Measurements from ENCODE around the gene ANKRD10.

ANKRD10 gene

DNA sequence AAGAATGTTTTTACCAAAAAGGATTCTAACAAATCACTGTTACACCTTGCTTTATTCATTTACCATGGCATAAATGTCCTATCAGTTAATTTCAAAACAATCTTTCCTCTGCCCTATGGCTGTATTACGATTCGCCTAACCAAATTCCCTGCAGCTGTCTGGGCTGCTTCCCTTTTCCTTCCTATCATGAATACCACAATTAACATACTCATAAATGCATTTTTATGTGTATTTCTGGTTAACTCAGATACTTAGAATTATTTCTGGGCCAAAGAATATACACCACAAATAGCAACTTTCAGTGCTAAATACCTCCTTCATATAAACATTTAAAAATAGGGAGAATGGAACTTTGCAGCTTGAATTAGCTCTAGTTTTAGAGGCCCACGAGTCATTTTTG, 30.4 kb downstream of the ANKRD10 start:
- Histone ChIP-seq H3K36me3 (ENCODE audit: control insufficient read depth, insufficient read depth, low read length) (peaks cover under 1% of the 10 kb centered on the region; the same call in 1 of the 2 replicates), H3K27me3 (replicated peaks; ENCODE audit: control insufficient read depth, insufficient read depth, low read length) (no peaks in the 10 kb centered on the region), H3K4me3 (replicated peaks; ENCODE audit: low read depth, low read length) (no peak overlapping the region)
- TF ChIP-seq CTCF (IDR thresholded peaks at IDR 0.05; ENCODE audit: insufficient read depth, low read length, poor library complexity, severe bottlenecking): no peak
- no peak for DNase-seq (ENCODE audit: extremely low read depth, insufficient read length)

DNA sequence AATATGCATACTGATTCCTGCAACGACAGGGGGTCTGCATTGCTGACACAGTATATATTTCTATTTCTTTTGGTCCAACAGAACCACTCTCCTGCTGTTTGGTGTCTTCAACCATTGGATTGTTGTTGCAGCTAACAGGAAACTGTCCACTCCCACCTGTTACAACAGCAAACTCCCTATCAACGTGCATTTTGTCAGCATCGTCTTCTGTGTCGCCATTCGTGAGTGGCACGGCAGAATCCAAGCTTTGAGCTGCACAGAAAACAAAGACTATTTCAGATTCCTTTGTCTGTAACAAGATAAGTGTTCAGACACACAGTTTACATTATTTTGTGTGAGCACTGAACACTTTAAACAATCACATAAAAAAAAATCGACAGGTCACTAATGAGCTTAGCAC, 31.3 kb downstream of the ANKRD10 start:
- no peak for DNase-seq (ENCODE audit: extremely low read depth, insufficient read length)
- H3K27me3 ChIP-seq (replicated peaks; ENCODE audit: control insufficient read depth, insufficient read depth, low read length): no peaks in the 10 kb centered on the region
- TF ChIP-seq CTCF (IDR thresholded peaks at IDR 0.05; ENCODE audit: insufficient read depth, low read length, poor library complexity, severe bottlenecking): no peak
- H3K36me3 ChIP-seq (ENCODE audit: control insufficient read depth, insufficient read depth, low read length): peaks cover 2% of the 10 kb centered on the region; the same call in 1 of the 2 replicates
- no peak overlapping the region for H3K4me3 ChIP-seq (replicated peaks; ENCODE audit: low read depth, low read length)

GRCh38 chr13:110882972-110883371, 31.9 kb downstream of the ANKRD10 start:
- no peak for TF ChIP-seq CTCF (IDR thresholded peaks at IDR 0.05; ENCODE audit: insufficient read depth, low read length, poor library complexity, severe bottlenecking)
- H3K36me3 ChIP-seq (ENCODE audit: control insufficient read depth, insufficient read depth, low read length): peaks cover 2% of the 10 kb centered on the region; the same call in 1 of the 2 replicates
- H3K4me3 ChIP-seq (replicated peaks; ENCODE audit: low read depth, low read length): no peak overlapping the region
- no peak for DNase-seq (ENCODE audit: extremely low read depth, insufficient read length)
- H3K27me3 ChIP-seq (replicated peaks; ENCODE audit: control insufficient read depth, insufficient read depth, low read length): no peaks in the 10 kb centered on the region

DNA sequence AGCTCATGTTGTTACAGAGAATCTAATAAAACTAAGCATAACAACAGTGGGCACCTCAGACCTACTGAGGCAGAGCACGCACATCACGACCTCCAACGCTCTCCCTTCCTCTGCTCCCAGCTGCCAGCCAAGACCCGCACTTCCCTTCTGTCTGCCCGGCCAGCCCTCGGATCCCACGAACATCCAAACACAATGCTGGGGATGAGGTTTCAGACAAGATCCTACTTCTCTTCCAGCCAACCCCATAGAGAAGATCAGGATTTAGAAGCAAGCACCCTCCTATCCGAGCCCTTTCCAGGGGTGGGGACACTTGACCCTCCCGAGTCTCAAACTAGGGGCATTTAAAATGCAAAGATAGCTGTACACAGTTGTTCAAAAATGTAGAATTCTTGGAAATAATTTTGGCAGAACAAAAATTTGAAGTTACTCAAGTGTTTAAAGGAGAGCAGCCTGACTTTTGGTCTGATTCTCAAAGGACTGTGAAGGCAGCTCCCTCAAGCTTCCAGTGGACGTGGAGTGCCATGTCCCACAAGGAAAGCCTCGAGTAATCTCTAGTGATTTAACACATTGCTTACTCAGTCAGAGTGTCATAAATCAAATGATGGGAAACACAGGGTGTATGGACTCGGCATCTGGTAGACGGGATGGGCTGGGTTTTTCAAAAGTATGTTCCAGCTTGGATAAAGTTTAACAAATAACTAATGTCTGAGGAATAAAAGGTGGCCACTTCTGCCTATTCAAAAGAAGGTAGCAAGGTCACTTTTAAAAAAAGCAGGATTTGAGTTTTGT, 32.8 kb downstream of the ANKRD10 start:
- H3K27me3 ChIP-seq (replicated peaks; ENCODE audit: control insufficient read depth, insufficient read depth, low read length): no peaks in the 10 kb centered on the region
- no peak overlapping the region for H3K4me3 ChIP-seq (replicated peaks; ENCODE audit: low read depth, low read length)
- no peak for TF ChIP-seq CTCF (IDR thresholded peaks at IDR 0.05; ENCODE audit: insufficient read depth, low read length, poor library complexity, severe bottlenecking)
- no peak for DNase-seq (ENCODE audit: extremely low read depth, insufficient read length)
- H3K36me3 ChIP-seq (ENCODE audit: control insufficient read depth, insufficient read depth, low read length): peaks cover 2% of the 10 kb centered on the region; the same call in 1 of the 2 replicates

DNA sequence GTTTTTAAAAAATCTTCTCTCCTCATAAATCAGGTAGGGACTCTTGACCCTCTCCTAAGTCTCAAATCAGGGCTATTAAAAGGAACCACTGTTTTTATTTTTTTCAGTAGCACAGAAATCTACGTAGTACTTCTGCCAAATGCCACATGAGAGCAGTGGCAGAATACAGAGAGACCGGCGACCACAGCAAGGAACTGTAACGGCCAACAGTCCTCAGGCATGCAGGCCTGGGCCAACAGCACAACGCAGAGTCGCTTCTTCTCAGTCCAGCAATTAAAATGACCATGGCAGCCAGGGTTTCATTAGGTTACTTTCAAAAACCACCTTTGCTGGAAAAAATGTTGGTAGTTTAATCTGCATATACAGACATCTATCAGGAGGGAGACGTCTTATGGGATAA, 34.2 kb downstream of the ANKRD10 start:
- Histone ChIP-seq H3K36me3 (ENCODE audit: control insufficient read depth, insufficient read depth, low read length) (peaks cover 2% of the 10 kb centered on the region; the same call in 1 of the 2 replicates), H3K27me3 (replicated peaks; ENCODE audit: control insufficient read depth, insufficient read depth, low read length) (no peaks in the 10 kb centered on the region), H3K4me3 (replicated peaks; ENCODE audit: low read depth, low read length) (no peak overlapping the region)
- no peak for TF ChIP-seq CTCF (IDR thresholded peaks at IDR 0.05; ENCODE audit: insufficient read depth, low read length, poor library complexity, severe bottlenecking)
- no peak for DNase-seq (ENCODE audit: extremely low read depth, insufficient read length)
